ENCODE results near the gene IGF2BP2. TPM values are rescaled to one million over a fixed set of nuclear protein-coding genes. Genes with fewer than 3 reads are reported as not detected.

The IGF2BP2 gene
- total and polyA plus RNA-seq, 8 donors = 3.2 to 17.0 (median 6.6) TPM

- no peaks in the 10 kb centered on the region for H3K9me3 ChIP-seq
- no peaks in the 10 kb centered on the region for H3K4me1 ChIP-seq
- 62 to 63% methylated on average over 1 of the region's 1 CpG for whole genome bisulfite sequencing, 2 donors
- no peak overlapping the region for H3K27ac ChIP-seq
- TF ChIP-seq, protein P1, sequence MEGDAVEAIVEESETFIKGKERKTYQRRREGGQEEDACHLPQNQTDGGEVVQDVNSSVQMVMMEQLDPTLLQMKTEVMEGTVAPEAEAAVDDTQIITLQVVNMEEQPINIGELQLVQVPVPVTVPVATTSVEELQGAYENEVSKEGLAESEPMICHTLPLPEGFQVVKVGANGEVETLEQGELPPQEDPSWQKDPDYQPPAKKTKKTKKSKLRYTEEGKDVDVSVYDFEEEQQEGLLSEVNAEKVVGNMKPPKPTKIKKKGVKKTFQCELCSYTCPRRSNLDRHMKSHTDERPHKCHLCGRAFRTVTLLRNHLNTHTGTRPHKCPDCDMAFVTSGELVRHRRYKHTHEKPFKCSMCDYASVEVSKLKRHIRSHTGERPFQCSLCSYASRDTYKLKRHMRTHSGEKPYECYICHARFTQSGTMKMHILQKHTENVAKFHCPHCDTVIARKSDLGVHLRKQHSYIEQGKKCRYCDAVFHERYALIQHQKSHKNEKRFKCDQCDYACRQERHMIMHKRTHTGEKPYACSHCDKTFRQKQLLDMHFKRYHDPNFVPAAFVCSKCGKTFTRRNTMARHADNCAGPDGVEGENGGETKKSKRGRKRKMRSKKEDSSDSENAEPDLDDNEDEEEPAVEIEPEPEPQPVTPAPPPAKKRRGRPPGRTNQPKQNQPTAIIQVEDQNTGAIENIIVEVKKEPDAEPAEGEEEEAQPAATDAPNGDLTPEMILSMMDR (IDR thresholded peaks at IDR 0.05) = no peak
- no peaks in the 10 kb centered on the region for H3K27me3 ChIP-seq
- DNase-seq = no peak
- ATAC-seq = no peak
- no peak for FAIRE-seq
- intact Hi-C loops (cut with DNase I) = no loop called here
- no peak overlapping the region for H3K4me3 ChIP-seq
- no peaks in the 10 kb centered on the region for H3K36me3 ChIP-seq
Measured at GRCh38 chr3:185732782-185733181, 92.1 kb downstream of the IGF2BP2 start.

- H3K4me1 ChIP-seq = no peaks in the 10 kb centered on the region
- ATAC-seq = no peak
- H3K9me3 ChIP-seq = no peaks in the 10 kb centered on the region
- no peaks in the 10 kb centered on the region for H3K36me3 ChIP-seq
- H3K4me3 ChIP-seq = no peak overlapping the region
- TF ChIP-seq, protein P1 (IDR thresholded peaks at IDR 0.05) = no peak
- DNase-seq = no peak
- intact Hi-C loops (cut with DNase I) = no loop called here
- WGBS, 2 donors = 88 to 92% methylated on average over 8 of the region's 8 CpGs
- H3K27me3 ChIP-seq = no peaks in the 10 kb centered on the region
- no peak for FAIRE-seq
- H3K27ac ChIP-seq = no peak overlapping the region
Measured at GRCh38 chr3:185730550-185730949, 94.3 kb downstream of the IGF2BP2 start.

DNA sequence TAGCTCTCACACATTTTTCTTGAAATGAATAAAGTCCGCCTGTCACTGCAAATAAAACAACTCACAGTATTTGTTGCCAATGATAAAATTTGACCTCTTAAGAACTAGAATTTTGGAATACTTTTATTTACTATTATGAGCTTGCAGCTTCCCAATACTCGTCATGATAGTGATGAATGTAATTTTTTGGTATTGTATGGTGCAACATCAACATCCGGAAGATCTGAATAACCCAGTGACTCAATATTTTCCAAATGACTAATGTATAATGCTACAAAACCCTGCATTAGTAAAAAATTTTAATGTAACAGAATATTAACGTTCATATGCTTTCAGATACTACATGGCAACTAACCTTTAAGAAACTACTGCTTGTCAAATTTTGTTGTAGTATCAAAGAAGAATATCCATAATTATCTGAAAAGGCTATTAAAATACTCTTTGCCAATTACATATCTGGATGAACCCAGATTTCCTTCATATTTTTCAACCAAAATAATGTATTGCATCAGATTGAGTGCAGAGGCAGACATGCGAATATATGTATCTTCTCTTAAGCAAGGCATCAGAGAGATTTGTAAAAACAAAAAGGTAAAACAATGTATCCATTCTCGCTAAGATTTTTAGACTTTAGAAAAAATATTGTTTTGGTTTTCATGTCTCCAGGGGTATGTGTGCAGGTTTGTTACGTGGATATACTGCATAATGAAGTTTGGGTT, 95.3 kb downstream of the IGF2BP2 start:
- Histone ChIP-seq H3K27ac (no peak overlapping the region), H3K36me3 (no peaks in the 10 kb centered on the region), H3K27me3 (no peaks in the 10 kb centered on the region), H3K4me3 (no peak overlapping the region), H3K4me1 (no peaks in the 10 kb centered on the region), H3K9me3 (no peaks in the 10 kb centered on the region)
- TF ChIP-seq, protein P1 (IDR thresholded peaks at IDR 0.05) = no peak
- intact Hi-C loops (cut with DNase I) = no loop called here
- DNase-seq (no peak), ATAC-seq (no peak), FAIRE-seq (no peak)
- 77 to 84% methylated on average over 7 of the region's 7 CpGs for WGBS, 2 donors

- Histone ChIP-seq H3K4me3 (no peak overlapping the region), H3K36me3 (no peaks in the 10 kb centered on the region), H3K4me1 (no peaks in the 10 kb centered on the region), H3K9me3 (no peaks in the 10 kb centered on the region), H3K27me3 (no peaks in the 10 kb centered on the region), H3K27ac (no peak overlapping the region)
- WGBS, 2 donors = 77 to 88% methylated on average over 10 of the region's 10 CpGs
- TF ChIP-seq, protein P1 (IDR thresholded peaks at IDR 0.05) = no peak
- intact Hi-C loops (cut with DNase I) = no loop called here
- DNase-seq (no peak), ATAC-seq (no peak), FAIRE-seq (no peak)
Measured at GRCh38 chr3:185728630-185729336, 96.1 kb downstream of the IGF2BP2 start.

- ATAC-seq = no peak
- FAIRE-seq = no peak
- H3K4me3 ChIP-seq = no peak overlapping the region
- WGBS, 2 donors = 81 to 86% methylated on average over 9 of the region's 9 CpGs
- intact Hi-C loops (cut with DNase I) = no loop called here
- H3K27me3 ChIP-seq = no peaks in the 10 kb centered on the region
- TF ChIP-seq, protein P1 (IDR thresholded peaks at IDR 0.05) = no peak
- H3K9me3 ChIP-seq = no peaks in the 10 kb centered on the region
- no peaks in the 10 kb centered on the region for H3K4me1 ChIP-seq
- H3K27ac ChIP-seq = no peak overlapping the region
- DNase-seq = no peak
- H3K36me3 ChIP-seq = no peaks in the 10 kb centered on the region
Measured at GRCh38 chr3:185727873-185728272, 97.0 kb downstream of the IGF2BP2 start.
